GM12865 (cell line): ENCODE results near the gene PACS2.

Source experiments
- DNase-seq: peaks from one replicate; pipeline ENCODE4 v3.0.0; 2010; ENCODE audit warnings: low read depth
- H3K4me3 ChIP-seq: 2 replicates; pipeline ENCODE4 v1.5.1; 2011; ENCODE audit warnings: mild to moderate bottlenecking, low read depth, low read length, control low read depth
- CTCF ChIP-seq: IDR thresholded peaks from 2 replicates; pipeline ENCODE4 v1.5.1; 2011; ENCODE audit warnings: low read length, control low read depth, low read depth, inconsistent platforms; ENCODE audit not compliant: insufficient read depth; ENCODE audit errors: missing control alignments

The PACS2 gene

GRCh38 chr14:105328678-105329390 lies 14.3 kb downstream of the PACS2 start:
- no peak for TF ChIP-seq CTCF
- H3K4me3 ChIP-seq, result no peak overlapping the region
- DNase-seq, result no peak

- TF ChIP-seq CTCF, result no peak
- H3K4me3 ChIP-seq, result no peak overlapping the region
- DNase-seq, result no peak
These were observed 15.0 kb downstream of the PACS2 start for GRCh38 chr14:105329411-105330150.

GRCh38 chr14:105330491-105330895 lies 15.9 kb downstream of the PACS2 start:
- H3K4me3 ChIP-seq, result no peak overlapping the region
- no peak for TF ChIP-seq CTCF
- DNase-seq, result no peak

GRCh38 chr14:105331575-105332349 lies 17.2 kb downstream of the PACS2 start:
- TF ChIP-seq CTCF, result no peak
- no peak overlapping the region for H3K4me3 ChIP-seq
- no peak for DNase-seq

GRCh38 chr14:105332350-105332874 lies 17.9 kb downstream of the PACS2 start:
- no peak for DNase-seq
- no peak for TF ChIP-seq CTCF
- no peak overlapping the region for H3K4me3 ChIP-seq

- DNase-seq, result no peak
- H3K4me3 ChIP-seq, result no peak overlapping the region
- TF ChIP-seq CTCF, result no peak
These were observed 18.5 kb downstream of the PACS2 start for GRCh38 chr14:105333020-105333490.
